ENCODE data around the gene SUSD3.

- TF ChIP-seq POLR2AphosphoS5 (IDR thresholded peaks at IDR 0.05; ENCODE audit: low read depth) (no peak), REST (IDR thresholded peaks at IDR 0.05; ENCODE audit: insufficient replicate concordance, low read depth) (no peak), GABPA (IDR thresholded peaks at IDR 0.05; ENCODE audit: low read depth) (no peak), SPI1 (IDR thresholded peaks at IDR 0.05; ENCODE audit: borderline replicate concordance, low read depth) (no peak)
- TF ChIP-seq, protein P1, sequence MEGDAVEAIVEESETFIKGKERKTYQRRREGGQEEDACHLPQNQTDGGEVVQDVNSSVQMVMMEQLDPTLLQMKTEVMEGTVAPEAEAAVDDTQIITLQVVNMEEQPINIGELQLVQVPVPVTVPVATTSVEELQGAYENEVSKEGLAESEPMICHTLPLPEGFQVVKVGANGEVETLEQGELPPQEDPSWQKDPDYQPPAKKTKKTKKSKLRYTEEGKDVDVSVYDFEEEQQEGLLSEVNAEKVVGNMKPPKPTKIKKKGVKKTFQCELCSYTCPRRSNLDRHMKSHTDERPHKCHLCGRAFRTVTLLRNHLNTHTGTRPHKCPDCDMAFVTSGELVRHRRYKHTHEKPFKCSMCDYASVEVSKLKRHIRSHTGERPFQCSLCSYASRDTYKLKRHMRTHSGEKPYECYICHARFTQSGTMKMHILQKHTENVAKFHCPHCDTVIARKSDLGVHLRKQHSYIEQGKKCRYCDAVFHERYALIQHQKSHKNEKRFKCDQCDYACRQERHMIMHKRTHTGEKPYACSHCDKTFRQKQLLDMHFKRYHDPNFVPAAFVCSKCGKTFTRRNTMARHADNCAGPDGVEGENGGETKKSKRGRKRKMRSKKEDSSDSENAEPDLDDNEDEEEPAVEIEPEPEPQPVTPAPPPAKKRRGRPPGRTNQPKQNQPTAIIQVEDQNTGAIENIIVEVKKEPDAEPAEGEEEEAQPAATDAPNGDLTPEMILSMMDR (IDR thresholded peaks at IDR 0.05; ENCODE audit: insufficient read depth, low read length) = no peak
Observed at GRCh38 chr9:93030642-93031628, 27.6 kb upstream of the SUSD3 start.

Data from HL-60 (cell line).